Upper lobe of right lung (tissue), 1 donor: Measurements from ENCODE around the gene SH3GL3. TPM values are rescaled to one million over a fixed set of nuclear protein-coding genes. Genes with fewer than 3 reads are reported as not detected.
A peak's percentile ranks its signal among the peaks of the same experiment; 100 is the strongest.

ENCODE experiments used
- ATAC-seq: fragments of 200-7000 bp; cut with Tn5 transposase; one replicate; pipeline ENCODE4 v1.9.1; 2020; ENCODE audit warnings: mild to moderate bottlenecking, moderate library complexity
- DNase-seq: peaks from one replicate; pipeline ENCODE4 v3.0.0-alpha.2; 2020
- H3K27ac ChIP-seq: fragments of 200-600 bp; one replicate; pipeline ENCODE4 v1.8.0; 2022
- H3K27me3 ChIP-seq: fragments of 200-600 bp; one replicate; pipeline ENCODE4 v1.8.0; 2022; ENCODE audit warnings: mild to moderate bottlenecking
- H3K36me3 ChIP-seq: fragments of 200-600 bp; one replicate; pipeline ENCODE4 v1.8.0; 2022
- H3K4me1 ChIP-seq: fragments of 200-600 bp; one replicate; pipeline ENCODE4 v1.8.0; 2022
- H3K4me3 ChIP-seq: fragments of 200-600 bp; one replicate; pipeline ENCODE4 v1.8.0; 2022; ENCODE audit warnings: mild to moderate bottlenecking
- H3K9me3 ChIP-seq: fragments of 200-600 bp; one replicate; pipeline ENCODE4 v1.8.0; 2022
- CTCF ChIP-seq: fragments of 200-600 bp; IDR thresholded peaks from one replicate; pipeline ENCODE4 v1.8.0; 2022; ENCODE audit warnings: antibody characterized with exemption
- intact Hi-C: fragments of 100-400 bp; cut with DNase I; formaldehyde crosslinking; loops from one replicate; pipeline ENCODE4 v1.11.0; 2022
- total RNA-seq: library from RNA; stranded (reverse); fragmentation: NEBNext Ultra II Directional; extraction: Animal tissue kit (Norgen Biotek cat#: 25700); gene quantifications from one replicate; pipeline ENCODE4 v1.2.1, GENCODE V29; 2021
- donor health status: DM: no; HTN: yes; CAD: no; lungs with severe emphysema.

SH3GL3 gene
- total RNA-seq, 1 donor from 2014 or later = 3.4 TPM

- DNase-seq = no peak
- peak overlapping the region; percentile 36 for H3K27ac ChIP-seq
- intact Hi-C loops = no loop called here
- no peaks in the 10 kb centered on the region for H3K36me3 ChIP-seq
- no peaks in the 10 kb centered on the region for H3K4me1 ChIP-seq
- no peak for TF ChIP-seq CTCF
- no peak overlapping the region for H3K4me3 ChIP-seq
- no peaks in the 10 kb centered on the region for H3K9me3 ChIP-seq
- ATAC-seq = no peak
- H3K27me3 ChIP-seq = peaks cover 12% of the 10 kb centered on the region
Observed at GRCh38 chr15:83658430-83659416, 211.6 kb downstream of the SH3GL3 start.

GRCh38 chr15:83659417-83659812 is 212.3 kb downstream of the SH3GL3 start:
- Histone ChIP-seq H3K9me3 (no peaks in the 10 kb centered on the region), H3K36me3 (no peaks in the 10 kb centered on the region), H3K27me3 (peaks cover 8% of the 10 kb centered on the region), H3K4me1 (no peaks in the 10 kb centered on the region), H3K27ac (no peak overlapping the region), H3K4me3 (no peak overlapping the region)
- DNase-seq (no peak), ATAC-seq (no peak)
- TF ChIP-seq CTCF = no peak
- intact Hi-C loops = no loop called here

GRCh38 chr15:83665480-83665879 is 218.3 kb downstream of the SH3GL3 start:
- Histone ChIP-seq H3K4me1 (no peaks in the 10 kb centered on the region), H3K27ac (no peak overlapping the region), H3K27me3 (no peaks in the 10 kb centered on the region), H3K4me3 (no peak overlapping the region), H3K9me3 (no peaks in the 10 kb centered on the region), H3K36me3 (no peaks in the 10 kb centered on the region)
- no peak for TF ChIP-seq CTCF
- DNase-seq (no peak), ATAC-seq (no peak)
- intact Hi-C loops = no loop called here

Other genes starting within 250 kb of the SH3GL3 start
- gene HDGFL3, start 239.5 kb upstream of the SH3GL3 start, total RNA-seq = 40.3 TPM
- 3.1 TPM for gene BNC1, start 162.7 kb upstream of the SH3GL3 start, total RNA-seq
- gene ADAMTSL3, start 206.8 kb downstream of the SH3GL3 start, total RNA-seq = 26.2 TPM